Activated naive CD4-positive, alpha-beta T cell treated with anti-CD3 and anti-CD28 coated beads, Interleukin-2, amount 10 ng/mL, durations not matched to agents 7 days and 5 days (primary cell): ENCODE results near the gene MLANA.
"Not testable (repeated sequence)": the region's sequence is repeated elsewhere in the genome, so short reads cannot be mapped to it uniquely, and the experiment has no call there.

Experiments used
- CTCF ChIA-PET: fragments of 350-600 bp; sonication (Branson Sonifier 250); formaldehyde crosslinking; loops from one replicate; lab custom pipeline; 2021; ENCODE audit warnings: antibody characterized with exemption; lab: Charles Lee
- DNase-seq: peaks from one replicate; pipeline ENCODE4 v3.0.0-alpha.2; 2020
- H3K27ac Mint-ChIP-seq: one replicate; pipeline ENCODE4 v1.8.0; 2021; ENCODE audit warnings: mild to moderate bottlenecking, moderate library complexity, mixed read lengths
- H3K27me3 Mint-ChIP-seq: one replicate; pipeline ENCODE4 v1.8.0; 2021; ENCODE audit warnings: mild to moderate bottlenecking, mixed read lengths
- H3K36me3 Mint-ChIP-seq: one replicate; pipeline ENCODE4 v1.8.0; 2021; ENCODE audit warnings: mixed read lengths
- H3K4me1 Mint-ChIP-seq: one replicate; pipeline ENCODE4 v1.8.0; 2021; ENCODE audit warnings: mixed read lengths
- H3K4me3 Mint-ChIP-seq: one replicate; pipeline ENCODE4 v1.8.0; 2021; ENCODE audit warnings: mild to moderate bottlenecking, moderate library complexity, mixed read lengths
- H3K9me3 Mint-ChIP-seq: one replicate; pipeline ENCODE4 v1.8.0; 2021; ENCODE audit warnings: mixed read lengths

Gene MLANA

DNA sequence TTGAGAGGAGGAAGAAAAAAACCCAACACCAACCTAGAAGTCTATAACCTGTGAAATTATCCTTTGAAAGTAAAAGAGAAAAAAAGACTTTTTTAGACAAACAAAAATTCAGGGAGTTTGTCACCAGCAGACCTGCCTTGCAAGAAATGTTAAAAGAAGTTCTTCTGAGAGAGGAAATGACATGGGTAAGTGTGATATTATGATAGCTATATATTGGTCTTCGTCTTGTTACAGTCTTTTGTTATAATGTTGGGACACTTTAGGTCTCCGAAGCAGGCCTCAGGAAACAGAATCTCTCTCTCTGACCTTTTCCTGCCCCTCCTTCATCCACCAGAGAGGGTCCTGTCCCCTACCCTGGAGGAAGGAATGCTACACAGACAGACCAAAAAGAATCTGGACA, 16.6 kb upstream of the MLANA start:
- Mint-ChIP-seq H3K4me1 (peaks cover 25% of the 10 kb centered on the region), H3K27me3 (no peaks in the 10 kb centered on the region), H3K4me3 (no peak overlapping the region), H3K9me3 (no peaks in the 10 kb centered on the region), H3K36me3 (peaks cover 3% of the 10 kb centered on the region), H3K27ac (no peak overlapping the region)
- CTCF ChIA-PET = interaction anchor here (0.9 to 2.0 kb wide), 2 partner anchors 12 to 150 kb away, joined by 3 to 6 read pairs; no protein-coding TSS in a partner anchor
- DNase-seq = no peak

DNA sequence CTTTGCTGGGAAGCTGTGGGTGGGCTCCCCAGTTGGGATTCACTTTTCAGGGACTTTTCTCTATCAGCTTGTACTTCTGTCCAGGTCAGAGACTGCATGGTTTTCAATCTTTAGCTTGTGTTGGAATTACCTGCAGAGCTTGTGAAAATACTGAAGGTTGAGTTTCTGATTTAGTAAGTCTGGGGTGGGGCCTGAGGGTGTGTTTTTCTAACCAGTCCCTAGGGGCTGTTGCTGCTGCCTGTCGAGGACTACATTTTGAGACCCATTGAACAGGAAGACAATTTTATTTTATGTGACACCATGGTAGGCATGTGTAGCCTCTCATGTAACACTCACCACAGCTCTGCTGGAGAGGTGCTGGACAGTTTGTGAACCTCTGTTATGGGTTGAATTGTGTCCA, 14.7 kb upstream of the MLANA start:
- Mint-ChIP-seq H3K36me3 (no peaks in the 10 kb centered on the region), H3K27me3 (no peaks in the 10 kb centered on the region), H3K9me3 (no peaks in the 10 kb centered on the region), H3K27ac (no peak overlapping the region), H3K4me1 (peaks cover 22% of the 10 kb centered on the region), H3K4me3 (no peak overlapping the region)
- no peak for DNase-seq
- CTCF ChIA-PET = no interaction called here

DNA sequence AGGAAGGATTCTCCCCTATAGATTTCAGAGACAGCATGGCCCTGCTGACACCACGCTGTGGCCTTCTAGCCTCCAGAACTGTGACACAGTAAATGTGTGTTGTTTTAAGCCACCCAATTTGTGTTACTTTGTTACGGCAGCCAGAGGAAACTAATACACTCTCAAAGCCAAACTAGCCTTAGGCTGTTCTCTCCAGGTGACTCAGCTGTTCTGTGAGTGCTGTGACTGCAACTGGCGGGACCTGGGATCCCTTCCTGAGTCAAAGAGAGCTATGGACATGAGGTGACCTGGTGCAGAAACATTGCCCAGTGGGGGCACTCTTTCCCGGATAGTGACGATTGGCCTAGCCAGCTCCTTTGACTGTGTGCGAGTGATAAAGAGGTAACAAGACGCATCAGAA, 14.0 kb upstream of the MLANA start:
- DNase-seq = no peak
- H3K4me3 Mint-ChIP-seq = no peak overlapping the region
- H3K36me3 Mint-ChIP-seq = no peaks in the 10 kb centered on the region
- no peaks in the 10 kb centered on the region for H3K27me3 Mint-ChIP-seq
- CTCF ChIA-PET = no interaction called here
- H3K9me3 Mint-ChIP-seq = no peaks in the 10 kb centered on the region
- peaks cover 22% of the 10 kb centered on the region for H3K4me1 Mint-ChIP-seq
- H3K27ac Mint-ChIP-seq = no peak overlapping the region

DNA sequence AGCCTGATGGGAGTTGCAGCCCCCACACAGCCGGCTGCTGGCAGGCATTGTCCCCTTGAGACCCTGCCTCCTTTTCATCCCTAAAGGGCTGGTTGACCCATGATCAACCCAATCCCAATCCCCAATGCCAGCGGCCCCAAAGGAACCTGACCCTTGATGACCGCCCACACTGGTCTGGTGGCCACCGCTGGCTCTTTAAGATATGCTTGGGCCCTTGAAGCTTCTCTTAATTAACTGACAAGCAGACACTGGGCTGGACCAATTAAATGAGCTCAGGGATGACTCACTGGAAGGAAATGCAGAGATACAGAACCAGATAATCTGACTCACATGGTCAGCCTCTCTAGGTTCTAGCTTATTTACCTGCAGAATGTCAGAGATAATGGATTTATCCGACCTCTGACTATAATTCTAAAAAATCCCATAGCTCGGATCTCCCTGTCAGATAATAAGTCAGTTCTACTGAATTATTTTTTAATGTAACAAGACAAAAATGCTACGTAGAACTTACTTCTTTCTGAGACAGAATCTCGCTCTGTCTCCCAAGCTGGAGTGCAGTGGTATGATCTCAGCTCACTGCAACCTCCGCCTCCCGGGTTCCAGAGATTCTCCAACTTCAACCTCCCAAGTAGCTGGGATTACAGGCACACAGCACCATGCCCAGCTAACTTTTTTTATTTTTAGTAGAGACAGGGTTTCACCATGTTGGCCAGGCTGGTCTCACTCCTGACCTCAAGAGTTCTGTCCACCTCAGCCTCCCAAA, 11.1 kb upstream of the MLANA start:
- CTCF ChIA-PET = interaction anchor here (0.8 to 1.5 kb wide), 6 partner anchors 9 to 175 kb away, joined by 3 to 7 read pairs (median 3); partner anchors contain the start of gene ERMP1
- H3K4me1 Mint-ChIP-seq = peaks cover 15% of the 10 kb centered on the region
- no peak overlapping the region for H3K27ac Mint-ChIP-seq
- no peaks in the 10 kb centered on the region for H3K9me3 Mint-ChIP-seq
- H3K27me3 Mint-ChIP-seq = no peaks in the 10 kb centered on the region
- no peak for DNase-seq
- H3K4me3 Mint-ChIP-seq = no peak overlapping the region
- no peaks in the 10 kb centered on the region for H3K36me3 Mint-ChIP-seq

DNA sequence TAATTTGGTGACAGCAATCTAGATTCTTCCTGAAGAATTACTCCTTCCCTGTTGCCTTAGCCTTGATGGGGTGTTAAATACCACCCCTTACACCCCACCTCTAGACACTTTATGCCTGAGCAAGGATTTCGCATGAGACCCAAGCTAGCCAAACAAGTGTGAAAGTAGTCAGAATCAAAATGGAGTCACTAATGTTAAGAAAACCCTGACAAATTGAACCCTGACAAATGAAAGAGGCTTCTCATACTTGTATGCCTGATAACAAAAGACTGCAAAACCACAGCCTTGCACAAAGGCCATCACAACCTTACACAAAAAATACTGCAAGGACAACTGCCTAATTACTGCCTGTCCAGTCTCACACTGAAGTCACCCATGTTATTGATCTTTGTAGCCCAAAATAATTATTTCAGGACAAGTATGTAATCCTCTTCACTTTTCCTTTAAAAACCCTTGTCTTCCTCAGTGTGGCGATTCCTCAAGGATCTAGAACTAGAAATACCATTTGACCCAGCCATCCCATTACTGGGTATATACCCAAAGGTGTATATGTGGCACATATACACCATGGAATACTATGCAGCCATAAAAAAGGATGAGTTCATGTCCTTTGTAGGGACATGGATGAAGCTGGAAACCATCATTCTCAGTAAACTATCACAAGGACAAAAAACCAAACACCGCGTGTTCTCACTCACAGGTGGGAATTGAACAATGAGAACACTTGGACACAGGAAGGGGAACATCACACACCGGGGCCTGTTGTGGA, 8.3 kb upstream of the MLANA start:
- CTCF ChIA-PET, H3K27me3 Mint-ChIP-seq, DNase-seq, H3K36me3 Mint-ChIP-seq, H3K4me3 Mint-ChIP-seq, H3K9me3 Mint-ChIP-seq, H3K27ac Mint-ChIP-seq: not testable (repeated sequence)
- H3K4me1 Mint-ChIP-seq = peaks cover 20% of the 10 kb centered on the region

DNA sequence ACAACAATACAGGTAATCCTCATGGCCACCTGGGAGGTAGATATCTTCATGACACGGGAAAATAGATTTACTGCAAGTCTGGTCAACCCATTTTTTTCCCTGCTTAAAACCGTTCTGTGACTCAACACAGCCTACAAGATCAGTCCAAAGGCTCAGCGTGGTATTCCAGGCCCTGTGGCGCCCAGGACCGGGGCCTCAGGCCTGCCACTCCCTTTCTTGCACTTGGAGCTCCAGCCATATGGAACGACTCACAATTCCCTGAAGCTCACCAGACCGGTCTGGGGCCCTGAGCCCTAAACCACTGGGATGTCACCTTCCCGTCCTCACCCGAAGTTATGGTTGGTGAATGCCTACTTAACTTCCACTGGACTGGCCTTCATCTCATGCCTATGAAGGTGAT, 6.5 kb upstream of the MLANA start:
- no peak overlapping the region for H3K27ac Mint-ChIP-seq
- CTCF ChIA-PET = interaction anchor here (0.9 to 5.5 kb wide), 6 partner anchors 13 to 422 kb away, joined by 4 to 59 read pairs (median 20); no protein-coding TSS in a partner anchor
- H3K9me3 Mint-ChIP-seq = no peaks in the 10 kb centered on the region
- no peak for DNase-seq
- H3K4me3 Mint-ChIP-seq = no peak overlapping the region
- H3K27me3 Mint-ChIP-seq = no peaks in the 10 kb centered on the region
- no peaks in the 10 kb centered on the region for H3K36me3 Mint-ChIP-seq
- peaks cover 16% of the 10 kb centered on the region for H3K4me1 Mint-ChIP-seq

DNA sequence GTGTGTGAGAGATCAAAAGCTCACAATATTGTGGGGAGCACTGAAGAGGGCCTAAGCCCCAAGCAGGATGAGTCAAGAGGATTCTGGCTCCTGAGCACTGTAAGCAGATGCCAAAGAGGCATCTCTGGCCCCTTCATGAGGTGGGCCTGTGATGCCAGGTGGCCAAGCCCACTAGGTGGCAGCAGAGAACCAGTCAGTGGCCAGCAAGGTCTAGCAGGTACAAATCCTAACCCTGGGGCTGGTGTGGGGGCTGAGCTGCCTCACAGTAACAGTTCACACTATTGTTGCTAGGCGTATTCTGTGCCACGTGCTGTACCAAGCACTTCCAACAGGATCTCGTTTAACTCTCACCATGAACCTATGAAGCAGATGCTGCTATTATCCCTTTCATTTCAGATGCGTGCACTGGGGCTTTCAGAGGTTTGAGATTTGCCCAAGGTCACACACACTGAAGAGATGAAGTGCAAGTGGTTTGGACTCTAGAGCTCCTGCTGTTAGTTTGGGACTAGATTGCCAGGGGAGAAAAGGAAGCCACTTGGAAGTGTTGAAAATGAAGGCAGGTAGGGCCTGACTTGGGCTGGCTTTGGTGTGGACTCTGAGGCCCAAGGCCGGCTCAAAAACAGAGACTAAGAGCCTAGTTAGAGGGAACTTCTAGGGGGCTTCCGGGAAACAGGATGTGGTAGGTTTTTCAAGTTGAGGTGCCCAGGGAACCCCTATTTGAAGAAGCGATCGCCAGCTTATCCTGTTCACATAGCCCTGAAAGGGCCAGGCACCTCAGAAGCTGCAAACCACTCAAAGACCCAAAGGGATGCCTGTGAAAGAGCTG, 4.4 kb upstream of the MLANA start:
- Mint-ChIP-seq H3K36me3 (no peaks in the 10 kb centered on the region), H3K4me1 (peaks cover 11% of the 10 kb centered on the region), H3K9me3 (no peaks in the 10 kb centered on the region), H3K4me3 (no peak overlapping the region), H3K27me3 (peaks cover 7% of the 10 kb centered on the region), H3K27ac (no peak overlapping the region)
- CTCF ChIA-PET = interaction anchor here (0.6 to 5.5 kb wide), 40 partner anchors 11 to 852 kb away, joined by 3 to 59 read pairs (median 4); partner anchors contain the start of genes CD274, ERMP1 and RANBP6
- peak; percentile 88 for DNase-seq

DNA sequence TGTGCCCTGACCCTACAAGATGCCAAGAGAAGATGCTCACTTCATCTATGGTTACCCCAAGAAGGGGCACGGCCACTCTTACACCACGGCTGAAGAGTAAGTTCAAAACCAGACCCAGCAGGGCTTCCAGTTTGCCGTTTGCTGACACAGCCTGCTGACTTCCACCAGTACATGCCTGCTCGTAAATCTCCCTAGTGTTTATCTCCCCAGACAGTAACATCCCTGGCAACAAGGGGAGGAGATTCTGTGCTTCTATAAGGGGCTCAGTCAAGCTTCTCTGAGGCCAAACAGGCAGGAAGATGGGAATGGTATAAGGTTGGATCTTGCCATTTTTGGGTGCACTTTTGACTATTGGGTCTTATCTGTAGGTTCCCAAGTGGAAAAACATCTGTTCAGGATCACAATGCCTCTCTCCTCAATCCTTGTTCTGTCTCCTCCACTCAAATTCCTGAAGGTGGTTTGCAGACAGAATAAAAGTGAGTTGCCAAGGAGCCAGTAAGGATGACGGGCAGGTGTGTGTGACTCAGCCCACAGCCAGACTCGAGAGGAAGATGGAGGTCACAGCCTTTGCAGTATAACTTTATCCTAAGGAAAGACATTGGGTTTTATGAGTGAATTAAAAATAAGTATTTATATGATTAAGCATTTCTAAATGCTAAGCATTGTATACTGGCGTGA, 1.9 kb downstream of the MLANA start:
- DNase-seq = no peak
- no peaks in the 10 kb centered on the region for H3K4me1 Mint-ChIP-seq
- no peak overlapping the region for H3K4me3 Mint-ChIP-seq
- H3K27ac Mint-ChIP-seq = no peak overlapping the region
- no peaks in the 10 kb centered on the region for H3K9me3 Mint-ChIP-seq
- peaks cover 5% of the 10 kb centered on the region for H3K36me3 Mint-ChIP-seq
- CTCF ChIA-PET = no interaction called here
- peaks cover 7% of the 10 kb centered on the region for H3K27me3 Mint-ChIP-seq

DNA sequence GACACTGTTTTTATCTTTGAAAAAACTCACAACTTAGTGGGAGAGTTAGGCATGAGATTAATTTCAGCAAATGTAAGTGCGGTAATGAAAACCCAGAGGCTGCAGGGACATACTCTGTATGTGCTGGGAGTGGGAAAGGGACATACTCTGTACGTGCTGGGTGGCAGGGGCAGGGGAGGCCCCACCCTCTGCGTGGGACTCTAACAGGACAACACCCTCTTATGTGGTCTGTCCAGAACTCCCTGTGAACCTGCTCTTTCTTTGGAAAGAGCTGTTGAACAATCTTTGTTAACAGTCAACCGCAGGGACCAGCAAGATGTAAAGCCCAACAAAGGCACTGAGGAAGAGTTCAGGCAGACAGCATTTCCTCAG, 2.4 kb downstream of the MLANA start:
- Mint-ChIP-seq H3K27ac (no peak overlapping the region), H3K27me3 (peaks cover 7% of the 10 kb centered on the region), H3K4me1 (no peaks in the 10 kb centered on the region), H3K9me3 (no peaks in the 10 kb centered on the region), H3K4me3 (no peak overlapping the region), H3K36me3 (peaks cover 5% of the 10 kb centered on the region)
- DNase-seq = no peak
- CTCF ChIA-PET = interaction anchor here (1.3 kb wide), 1 partner anchor 161 kb away, joined by 3 read pairs; no protein-coding TSS in a partner anchor

DNA sequence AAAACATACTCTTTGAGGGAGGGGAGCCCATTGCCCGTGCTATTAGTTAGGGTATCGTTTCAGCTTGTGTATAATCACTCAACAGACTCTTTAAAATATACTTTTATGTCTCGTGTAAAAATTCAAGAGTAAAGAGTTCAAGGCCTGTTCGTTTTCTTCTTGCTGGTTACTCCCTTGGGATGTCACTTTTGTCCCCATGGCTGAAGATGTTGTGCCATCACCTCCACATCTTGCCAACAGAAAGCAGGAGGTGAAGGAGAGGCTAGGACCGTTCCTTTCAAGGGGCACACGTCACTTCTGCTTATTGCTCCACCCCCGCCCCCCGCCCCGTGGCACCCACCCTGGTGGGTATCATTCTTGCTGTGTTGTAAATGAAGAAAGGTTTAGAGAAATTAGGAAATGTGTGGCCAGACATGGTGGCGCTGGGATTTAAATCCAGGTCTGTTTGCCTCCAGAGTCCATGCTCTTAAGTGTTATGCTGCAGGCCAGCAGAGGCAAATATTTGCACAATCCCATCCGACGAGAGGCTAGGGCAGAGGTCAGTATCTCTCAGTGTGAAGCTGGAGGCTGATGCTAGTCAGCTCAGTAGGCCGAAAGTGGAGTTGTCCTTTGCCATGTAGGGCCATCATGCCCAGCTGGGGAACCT, 3.0 kb downstream of the MLANA start:
- Mint-ChIP-seq H3K4me3 (no peak overlapping the region), H3K27ac (no peak overlapping the region), H3K4me1 (no peaks in the 10 kb centered on the region), H3K27me3 (peaks cover 7% of the 10 kb centered on the region), H3K9me3 (no peaks in the 10 kb centered on the region), H3K36me3 (peaks cover 5% of the 10 kb centered on the region)
- CTCF ChIA-PET = interaction anchor here (1.1 to 7.2 kb wide), 3 partner anchors 8 to 161 kb away, joined by 3 to 41 read pairs (median 3); partner anchors contain the start of gene ERMP1
- DNase-seq = no peak

DNA sequence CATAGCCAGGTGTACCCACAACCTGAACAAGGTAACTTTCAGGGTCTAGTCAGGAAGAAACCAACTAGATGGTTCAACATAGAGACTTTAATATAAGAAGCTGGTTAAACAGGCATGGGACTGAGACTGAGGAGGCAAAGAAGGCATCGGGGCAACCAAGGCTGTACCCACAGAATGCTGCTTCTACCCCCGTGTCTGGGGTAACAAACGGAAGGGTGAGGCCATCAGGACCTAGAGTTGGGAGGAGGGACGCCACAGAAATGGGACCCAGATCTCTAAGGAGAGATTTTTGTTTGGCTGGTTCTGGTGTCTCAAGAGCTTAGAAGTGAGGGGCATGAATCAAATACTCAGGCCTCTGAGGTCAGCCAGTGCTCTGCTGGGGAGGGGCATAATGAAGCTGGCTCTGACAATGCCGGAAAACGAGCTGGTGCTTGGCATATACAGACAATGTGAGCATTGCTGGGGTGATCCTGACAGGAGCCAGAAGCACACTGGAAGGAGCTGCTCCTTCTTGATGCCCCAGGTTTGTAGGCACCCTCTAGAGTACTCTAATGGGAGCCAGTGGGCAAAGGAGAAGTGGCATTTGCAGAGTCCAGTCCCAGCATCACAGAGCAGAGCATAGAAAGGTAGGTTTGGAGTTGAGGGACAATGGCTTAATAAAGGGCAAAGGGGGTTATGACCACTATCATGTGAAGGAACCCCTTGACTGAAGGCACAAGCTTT, 3.7 kb downstream of the MLANA start:
- H3K27ac Mint-ChIP-seq = no peak overlapping the region

DNA sequence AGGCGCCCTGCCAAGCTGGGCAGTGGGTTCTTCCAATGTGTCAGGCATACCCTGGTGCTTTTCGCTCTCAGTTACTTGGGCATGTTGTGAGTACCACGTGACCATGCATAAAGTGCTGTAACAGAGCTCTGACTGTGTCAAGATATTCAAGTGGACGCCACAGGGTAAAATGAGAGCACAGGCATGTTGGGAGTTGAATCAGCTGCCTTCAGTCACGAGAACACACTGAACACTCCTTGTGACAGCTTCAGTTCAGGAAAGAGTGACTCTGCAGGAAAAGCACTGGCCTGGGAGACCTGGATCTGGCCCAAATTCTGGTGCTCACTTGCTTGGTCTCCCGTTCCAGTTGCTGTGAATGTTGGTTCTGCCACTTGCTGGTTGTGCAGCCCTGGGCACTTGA, 5.1 kb downstream of the MLANA start:
- CTCF ChIA-PET = interaction anchor here (0.5 to 7.2 kb wide), 5 partner anchors 10 to 723 kb away, joined by 3 to 41 read pairs (median 4); no protein-coding TSS in a partner anchor

More for the DNA sequence above, 3.7 kb downstream of the MLANA start:
- Mint-ChIP-seq H3K9me3 (no peaks in the 10 kb centered on the region), H3K4me1 (peaks cover 2% of the 10 kb centered on the region), H3K4me3 (no peak overlapping the region), H3K27me3 (peaks cover 7% of the 10 kb centered on the region), H3K36me3 (peaks cover 7% of the 10 kb centered on the region)
- CTCF ChIA-PET = interaction anchor here (1.1 to 7.2 kb wide), 4 partner anchors 9 to 160 kb away, joined by 3 to 41 read pairs (median 4); partner anchors contain the start of gene ERMP1
- DNase-seq = no peak

More for the DNA sequence above, 5.1 kb downstream of the MLANA start:
- no peak overlapping the region for H3K27ac Mint-ChIP-seq
- H3K4me3 Mint-ChIP-seq = no peak overlapping the region
- H3K36me3 Mint-ChIP-seq = peaks cover 7% of the 10 kb centered on the region
- DNase-seq = no peak
- H3K27me3 Mint-ChIP-seq = peaks cover 3% of the 10 kb centered on the region
- H3K9me3 Mint-ChIP-seq = no peaks in the 10 kb centered on the region
- H3K4me1 Mint-ChIP-seq = peaks cover 2% of the 10 kb centered on the region
